Measurements from ENCODE around the gene SLC6A4.

DNA sequence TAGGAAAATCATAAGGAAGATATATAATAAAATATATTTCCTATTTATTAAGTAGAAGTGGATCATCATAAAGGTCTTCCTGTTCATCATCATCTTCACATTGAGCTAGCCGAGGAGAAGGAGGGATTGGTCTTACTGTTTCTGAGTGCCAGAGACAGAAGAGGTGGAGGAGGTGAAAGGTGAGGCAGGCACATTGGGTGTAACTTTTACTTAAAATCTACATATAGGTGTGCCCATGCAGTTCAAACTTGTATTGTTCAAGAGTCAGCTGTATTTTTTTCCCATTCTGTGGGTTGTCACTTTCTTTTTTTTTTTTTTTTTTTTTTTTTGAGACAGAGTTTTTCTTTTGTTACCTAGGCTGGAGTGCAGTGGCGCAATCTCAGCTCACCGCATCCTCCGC is 84.0 kb downstream of the SLC6A4 start:
- TF ChIP-seq, protein P1, sequence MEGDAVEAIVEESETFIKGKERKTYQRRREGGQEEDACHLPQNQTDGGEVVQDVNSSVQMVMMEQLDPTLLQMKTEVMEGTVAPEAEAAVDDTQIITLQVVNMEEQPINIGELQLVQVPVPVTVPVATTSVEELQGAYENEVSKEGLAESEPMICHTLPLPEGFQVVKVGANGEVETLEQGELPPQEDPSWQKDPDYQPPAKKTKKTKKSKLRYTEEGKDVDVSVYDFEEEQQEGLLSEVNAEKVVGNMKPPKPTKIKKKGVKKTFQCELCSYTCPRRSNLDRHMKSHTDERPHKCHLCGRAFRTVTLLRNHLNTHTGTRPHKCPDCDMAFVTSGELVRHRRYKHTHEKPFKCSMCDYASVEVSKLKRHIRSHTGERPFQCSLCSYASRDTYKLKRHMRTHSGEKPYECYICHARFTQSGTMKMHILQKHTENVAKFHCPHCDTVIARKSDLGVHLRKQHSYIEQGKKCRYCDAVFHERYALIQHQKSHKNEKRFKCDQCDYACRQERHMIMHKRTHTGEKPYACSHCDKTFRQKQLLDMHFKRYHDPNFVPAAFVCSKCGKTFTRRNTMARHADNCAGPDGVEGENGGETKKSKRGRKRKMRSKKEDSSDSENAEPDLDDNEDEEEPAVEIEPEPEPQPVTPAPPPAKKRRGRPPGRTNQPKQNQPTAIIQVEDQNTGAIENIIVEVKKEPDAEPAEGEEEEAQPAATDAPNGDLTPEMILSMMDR (conservative IDR thresholded peaks at IDR 0.05; ENCODE audit: low read length): no peak
- TF ChIP-seq EZH2phosphoT487 (IDR thresholded peaks at IDR 0.05; ENCODE audit: borderline replicate concordance): no peak
